C4-2B (cell line): ENCODE measurements around the gene GAS6.

Experiments used
- H3K27ac ChIP-seq: fragments of 450-650 bp; 2 replicates; pipeline ENCODE4 v1.5.1; 2017
- ZFX ChIP-seq: fragments of 450-650 bp; IDR thresholded peaks from 2 replicates; pipeline ENCODE4 v1.6.1; 2017
- TF ChIP-seq, protein P1 (sequence below): fragments of 450-650 bp; conservative IDR thresholded peaks from 2 replicates; pipeline ENCODE4 v1.5.1; 2017; ENCODE audit warnings: mild to moderate bottlenecking

GAS6 gene

DNA sequence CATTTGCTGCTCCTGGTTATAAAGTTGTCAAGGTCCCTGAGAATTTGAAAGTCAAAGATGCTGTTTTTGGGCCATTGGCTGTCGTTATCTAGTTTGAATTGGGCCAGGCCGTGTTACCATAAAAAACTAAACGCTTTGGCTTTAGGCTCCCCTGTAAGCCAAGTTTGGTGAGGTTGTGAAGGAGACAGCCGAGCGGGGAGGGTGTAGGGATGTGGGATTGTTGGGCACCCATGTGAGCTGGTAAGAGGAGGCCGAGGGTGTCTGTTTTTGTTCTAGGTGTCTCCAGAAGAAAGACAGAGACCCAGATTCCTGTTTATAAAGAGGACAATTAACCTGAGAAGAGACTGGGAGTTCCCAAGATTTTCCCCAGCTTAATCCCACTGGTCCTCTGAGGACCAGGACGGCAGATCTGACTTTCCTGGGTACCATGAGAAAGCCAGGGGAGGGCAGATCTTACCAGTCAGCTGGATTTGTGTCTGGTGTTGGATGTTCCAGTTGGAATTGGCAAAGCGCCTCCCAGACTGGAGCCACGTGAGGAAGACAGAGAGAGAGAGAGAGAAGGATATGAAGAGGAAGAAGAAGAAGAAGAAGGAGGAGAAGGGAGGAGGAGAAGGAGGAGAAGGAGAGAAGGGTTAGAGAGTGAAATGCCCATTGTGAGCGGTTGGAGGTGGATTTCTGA lies 79.8 kb downstream of the GAS6 start:
- H3K27ac ChIP-seq, result no peak overlapping the region

DNA sequence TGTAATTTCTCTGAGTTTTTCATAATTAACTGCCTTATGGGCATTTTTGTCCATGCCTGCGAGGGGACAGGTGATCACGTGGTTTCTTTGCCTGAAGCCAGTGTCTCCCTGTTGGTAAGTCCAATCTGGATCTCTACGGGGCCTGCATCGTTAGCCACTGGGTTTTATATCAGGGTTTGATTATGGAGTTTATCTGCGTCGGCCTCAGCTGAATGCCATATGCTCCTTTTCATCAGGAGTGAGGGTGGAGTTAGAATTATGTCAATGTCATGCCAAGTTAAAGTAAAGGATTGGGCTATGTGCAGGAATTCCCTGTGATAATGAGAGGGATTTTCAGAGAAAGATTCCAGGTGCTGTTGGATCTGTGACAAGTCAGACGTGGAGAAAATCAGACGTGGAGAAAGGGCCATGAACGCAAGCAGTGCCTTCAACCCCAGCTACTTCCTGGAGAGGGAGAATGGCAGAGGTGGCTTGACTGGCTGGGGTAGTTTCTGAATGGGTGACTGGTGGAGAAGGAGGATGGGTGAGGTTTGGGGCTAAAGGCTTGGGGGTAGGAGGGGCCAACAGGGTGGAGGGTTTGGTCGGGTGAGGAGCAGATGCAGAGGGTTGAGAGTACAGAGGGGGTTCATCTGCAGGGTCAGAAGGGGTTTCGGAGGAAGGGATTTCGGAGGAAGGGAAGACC lies 80.5 kb downstream of the GAS6 start:
- TF ChIP-seq ZFX, result no peak
- TF ChIP-seq, protein P1, sequence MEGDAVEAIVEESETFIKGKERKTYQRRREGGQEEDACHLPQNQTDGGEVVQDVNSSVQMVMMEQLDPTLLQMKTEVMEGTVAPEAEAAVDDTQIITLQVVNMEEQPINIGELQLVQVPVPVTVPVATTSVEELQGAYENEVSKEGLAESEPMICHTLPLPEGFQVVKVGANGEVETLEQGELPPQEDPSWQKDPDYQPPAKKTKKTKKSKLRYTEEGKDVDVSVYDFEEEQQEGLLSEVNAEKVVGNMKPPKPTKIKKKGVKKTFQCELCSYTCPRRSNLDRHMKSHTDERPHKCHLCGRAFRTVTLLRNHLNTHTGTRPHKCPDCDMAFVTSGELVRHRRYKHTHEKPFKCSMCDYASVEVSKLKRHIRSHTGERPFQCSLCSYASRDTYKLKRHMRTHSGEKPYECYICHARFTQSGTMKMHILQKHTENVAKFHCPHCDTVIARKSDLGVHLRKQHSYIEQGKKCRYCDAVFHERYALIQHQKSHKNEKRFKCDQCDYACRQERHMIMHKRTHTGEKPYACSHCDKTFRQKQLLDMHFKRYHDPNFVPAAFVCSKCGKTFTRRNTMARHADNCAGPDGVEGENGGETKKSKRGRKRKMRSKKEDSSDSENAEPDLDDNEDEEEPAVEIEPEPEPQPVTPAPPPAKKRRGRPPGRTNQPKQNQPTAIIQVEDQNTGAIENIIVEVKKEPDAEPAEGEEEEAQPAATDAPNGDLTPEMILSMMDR, result no peak
- no peak overlapping the region for H3K27ac ChIP-seq

More for the DNA sequence above, 79.8 kb downstream of the GAS6 start:
- no peak for TF ChIP-seq ZFX
- TF ChIP-seq, protein P1, result no peak

DNA sequence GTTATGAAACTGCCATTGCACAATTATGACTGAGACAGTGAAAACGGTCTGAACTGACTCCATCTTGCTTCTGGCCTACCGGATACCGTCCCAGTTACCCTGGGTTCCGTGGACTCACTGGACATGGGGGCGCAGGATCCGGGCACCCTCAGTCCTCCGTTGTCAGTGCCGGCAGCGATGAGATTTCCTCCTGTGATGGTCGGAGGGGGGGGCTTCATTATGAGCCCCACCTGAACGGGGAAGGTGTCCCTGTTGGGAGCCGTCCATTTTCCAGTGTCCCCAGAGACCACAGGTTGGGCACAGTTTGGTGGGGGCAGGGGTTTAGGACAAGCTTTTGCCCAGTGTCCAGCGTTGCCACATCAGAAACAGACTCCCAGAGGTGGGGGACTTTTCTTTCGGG lies 81.4 kb downstream of the GAS6 start:
- TF ChIP-seq, protein P1, result no peak
- TF ChIP-seq ZFX, result no peak
- no peak overlapping the region for H3K27ac ChIP-seq

DNA sequence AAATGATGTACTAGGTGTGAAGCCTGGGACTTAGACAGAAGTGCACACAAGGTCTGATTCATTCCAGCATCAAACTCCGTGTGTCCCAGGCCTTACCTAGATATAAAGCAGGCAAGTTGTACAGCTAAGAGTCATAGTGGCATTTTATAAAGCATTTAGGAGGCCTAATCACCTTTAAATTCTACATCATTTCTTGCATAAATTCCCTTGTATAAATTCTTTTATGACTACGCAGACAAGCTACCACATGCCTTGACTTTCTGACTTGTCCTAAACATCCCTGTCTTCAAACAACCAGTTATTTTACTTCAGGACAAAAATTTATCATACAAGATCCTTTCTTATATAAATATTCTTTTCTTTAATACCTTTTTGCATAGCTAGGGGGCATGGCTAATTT lies 82.3 kb downstream of the GAS6 start:
- H3K27ac ChIP-seq, result no peak overlapping the region
- TF ChIP-seq, protein P1, result no peak
- TF ChIP-seq ZFX, result no peak

DNA sequence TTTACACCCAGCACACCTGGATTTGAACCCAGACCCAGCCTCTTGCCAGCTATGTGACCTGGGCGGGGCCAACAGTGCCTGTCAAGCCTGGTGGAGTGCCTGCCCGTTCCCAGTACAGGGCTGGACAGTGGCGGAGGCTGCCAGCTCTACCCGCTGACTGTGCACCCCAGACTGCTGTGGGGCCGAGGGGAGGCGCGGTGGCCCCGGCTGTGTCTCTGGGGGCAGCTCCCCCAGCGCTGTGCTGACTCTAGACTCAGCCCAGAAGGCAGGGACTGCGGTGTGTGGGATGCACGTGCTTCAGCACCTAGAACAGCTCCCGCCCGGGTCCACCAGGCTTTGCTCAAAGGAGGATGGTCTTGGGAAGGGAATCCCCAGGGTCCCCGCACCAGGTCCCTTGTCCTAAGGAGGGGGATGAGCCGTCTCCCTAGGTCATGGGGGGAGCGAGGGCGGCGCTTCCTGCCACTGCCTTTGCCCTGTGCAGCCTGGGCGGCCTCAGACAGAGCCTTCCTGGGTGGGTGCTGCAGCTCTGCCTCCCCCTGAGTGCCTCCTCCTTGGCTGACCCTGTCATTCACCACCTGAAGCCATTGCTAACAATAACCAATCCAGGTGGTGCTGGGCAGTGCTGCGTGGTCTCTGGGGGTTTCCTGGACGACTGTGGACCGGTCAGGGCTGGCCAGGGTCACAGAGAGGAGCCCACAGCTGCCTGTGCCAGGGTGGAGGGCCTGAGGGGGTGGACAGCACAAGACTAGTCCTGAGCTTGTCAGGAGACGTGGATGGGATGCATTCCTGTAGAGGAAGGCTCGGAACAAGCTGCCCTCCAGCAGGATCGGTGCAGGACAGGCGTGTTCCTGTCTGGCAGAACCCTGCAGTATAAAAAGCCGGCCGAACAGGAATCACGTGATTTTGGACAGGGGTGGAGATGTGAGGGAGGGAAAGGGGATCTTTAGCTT lies 86.3 kb downstream of the GAS6 start:
- TF ChIP-seq, protein P1, result no peak
- no peak for TF ChIP-seq ZFX

DNA sequence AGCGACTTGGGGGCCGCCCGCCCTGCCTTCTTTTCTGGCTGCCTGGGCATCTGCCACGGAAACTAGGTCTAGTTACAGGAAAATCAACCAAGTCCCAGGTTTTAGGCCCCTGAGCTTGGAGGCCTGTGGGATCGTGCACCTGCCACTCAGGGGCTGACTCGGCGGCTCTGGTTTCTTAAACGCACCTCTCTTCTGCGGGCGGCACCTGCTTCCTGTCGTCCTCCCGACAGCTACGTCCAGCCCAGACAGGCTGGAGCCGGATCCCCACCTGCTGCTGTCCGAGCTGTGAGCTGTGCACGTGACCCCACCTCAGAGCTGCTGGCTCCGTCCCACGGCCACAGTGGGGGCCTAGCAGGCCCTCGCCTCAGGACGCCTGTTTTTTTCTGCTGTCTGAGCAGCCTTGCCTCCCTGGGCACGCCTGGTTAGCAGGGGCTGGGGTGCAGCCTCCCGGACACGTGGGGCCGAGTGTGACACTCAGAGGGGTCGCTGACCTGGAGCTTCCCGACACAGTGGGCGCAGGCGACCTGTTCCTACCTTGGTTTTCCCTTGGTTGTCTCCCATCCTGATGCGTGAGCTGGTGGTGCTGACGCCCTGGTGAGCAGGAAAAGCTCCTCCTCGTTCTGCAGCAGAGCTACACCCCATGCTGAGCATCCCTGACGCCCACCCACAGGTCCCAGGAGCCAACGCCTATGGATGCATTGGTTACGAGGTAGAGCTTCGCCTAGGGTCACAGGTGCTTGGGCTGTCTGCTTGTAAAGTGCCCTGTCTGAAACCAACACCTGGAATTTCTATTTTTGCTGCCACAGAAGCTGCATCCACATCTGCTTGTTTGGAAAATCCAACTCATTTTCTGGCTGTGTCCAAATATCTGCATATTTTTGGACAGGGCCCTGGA lies 87.4 kb downstream of the GAS6 start:
- H3K27ac ChIP-seq, result no peak overlapping the region
- TF ChIP-seq, protein P1, result no peak

More for the DNA sequence above, 86.3 kb downstream of the GAS6 start:
- no peak overlapping the region for H3K27ac ChIP-seq
